OCI-LY7 (cell line): ENCODE data around the gene TRIM67.

Experiments
- EZH2phosphoT487 ChIP-seq: fragments of 200-600 bp; sonication (generic); IDR thresholded peaks from 2 replicates; pipeline ENCODE4 v1.6.1; 2018; ENCODE audit warnings: low read depth, borderline replicate concordance, mild to moderate bottlenecking, mixed run types, antibody characterized with exemption, low read length, moderate library complexity, mixed read lengths
- TF ChIP-seq, protein P1 (sequence below): fragments of 200-600 bp; sonication (generic); conservative IDR thresholded peaks from 2 replicates; pipeline ENCODE4 v1.5.1; 2014; ENCODE audit warnings: mild to moderate bottlenecking, antibody characterized with exemption, low read length, moderate library complexity, mixed read lengths

DNA sequence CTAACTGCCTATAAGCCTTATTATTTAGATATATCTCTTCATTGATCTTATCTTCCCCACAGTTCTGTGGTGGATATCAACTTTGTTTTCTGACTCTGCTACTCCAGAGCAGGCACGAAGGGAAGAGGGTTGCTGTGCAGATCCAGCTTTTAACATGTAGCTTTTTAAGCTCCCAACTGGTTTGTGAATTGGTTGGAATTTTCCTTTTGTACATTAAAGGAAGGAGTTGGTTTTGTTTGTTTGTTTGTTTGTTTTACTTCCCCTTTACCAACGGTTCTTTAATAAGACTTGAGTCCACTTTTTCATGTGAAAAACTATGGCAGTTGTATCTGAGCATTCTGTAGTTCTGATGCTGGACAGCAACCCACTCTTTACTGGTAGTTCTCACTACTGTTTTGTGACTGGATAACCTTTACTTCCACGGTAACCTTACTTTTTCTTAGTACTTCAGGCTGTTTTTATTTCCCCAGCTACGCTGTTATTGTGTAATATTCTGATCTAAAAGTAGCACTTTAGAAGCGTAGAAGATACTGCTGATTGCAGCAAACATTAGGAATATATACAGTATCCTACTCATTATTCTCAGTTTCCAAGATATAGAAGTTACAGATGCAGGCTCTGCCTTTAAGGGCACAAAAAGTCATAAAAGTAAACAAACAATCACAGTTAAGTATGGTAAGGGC is 80.8 kb downstream of the TRIM67 start:
- no peak for TF ChIP-seq EZH2phosphoT487
- TF ChIP-seq, protein P1, sequence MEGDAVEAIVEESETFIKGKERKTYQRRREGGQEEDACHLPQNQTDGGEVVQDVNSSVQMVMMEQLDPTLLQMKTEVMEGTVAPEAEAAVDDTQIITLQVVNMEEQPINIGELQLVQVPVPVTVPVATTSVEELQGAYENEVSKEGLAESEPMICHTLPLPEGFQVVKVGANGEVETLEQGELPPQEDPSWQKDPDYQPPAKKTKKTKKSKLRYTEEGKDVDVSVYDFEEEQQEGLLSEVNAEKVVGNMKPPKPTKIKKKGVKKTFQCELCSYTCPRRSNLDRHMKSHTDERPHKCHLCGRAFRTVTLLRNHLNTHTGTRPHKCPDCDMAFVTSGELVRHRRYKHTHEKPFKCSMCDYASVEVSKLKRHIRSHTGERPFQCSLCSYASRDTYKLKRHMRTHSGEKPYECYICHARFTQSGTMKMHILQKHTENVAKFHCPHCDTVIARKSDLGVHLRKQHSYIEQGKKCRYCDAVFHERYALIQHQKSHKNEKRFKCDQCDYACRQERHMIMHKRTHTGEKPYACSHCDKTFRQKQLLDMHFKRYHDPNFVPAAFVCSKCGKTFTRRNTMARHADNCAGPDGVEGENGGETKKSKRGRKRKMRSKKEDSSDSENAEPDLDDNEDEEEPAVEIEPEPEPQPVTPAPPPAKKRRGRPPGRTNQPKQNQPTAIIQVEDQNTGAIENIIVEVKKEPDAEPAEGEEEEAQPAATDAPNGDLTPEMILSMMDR = no peak
